ENCODE measurements around the gene EGFL6.

EGFL6 gene

DNA sequence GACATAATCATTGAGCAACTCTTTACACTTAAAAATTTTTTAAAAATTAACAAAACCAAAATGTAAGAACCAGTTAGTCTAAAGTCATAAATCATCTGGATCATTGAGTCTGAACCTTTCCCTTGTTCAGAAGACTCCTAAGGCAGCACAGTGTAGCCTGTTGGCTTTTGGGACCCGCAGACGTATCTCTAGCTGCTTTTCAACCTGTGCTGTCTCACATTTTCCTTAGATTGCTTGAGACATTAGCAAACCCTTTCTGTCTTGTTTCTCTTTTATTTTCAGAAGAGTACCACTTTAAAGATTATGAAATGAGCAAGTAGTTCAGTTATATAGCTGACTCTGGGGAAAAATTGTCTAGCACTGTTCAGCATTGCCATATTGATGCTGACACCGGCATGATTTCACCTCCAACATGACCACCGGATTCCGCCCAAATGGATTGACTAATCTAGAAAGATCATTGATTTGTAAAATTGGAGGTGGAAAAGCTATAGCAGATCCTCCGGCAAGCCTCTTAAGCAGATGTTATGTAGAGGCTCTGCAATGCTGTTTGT lies 92.4 kb downstream of the EGFL6 start:
- Histone ChIP-seq H3K27me3 (no peaks in the 10 kb centered on the region), H3K9me3 (no peaks in the 10 kb centered on the region), H3K36me3 (peaks cover 4% of the 10 kb centered on the region), H3K4me1 (ENCODE audit: control insufficient read depth in 1 of 2, insufficient read depth in 1 of 2, low read depth in 1 of 2, low read length in 1 of 2) (peaks cover 21 to 29% of the 10 kb centered on the region in 2 experiments), H3K4me3 (ENCODE audit: low read depth in 1 of 2, low read length in 1 of 2) (no peak overlapping the region), H3K27ac (no peak overlapping the region)
- TF ChIP-seq, protein P1, sequence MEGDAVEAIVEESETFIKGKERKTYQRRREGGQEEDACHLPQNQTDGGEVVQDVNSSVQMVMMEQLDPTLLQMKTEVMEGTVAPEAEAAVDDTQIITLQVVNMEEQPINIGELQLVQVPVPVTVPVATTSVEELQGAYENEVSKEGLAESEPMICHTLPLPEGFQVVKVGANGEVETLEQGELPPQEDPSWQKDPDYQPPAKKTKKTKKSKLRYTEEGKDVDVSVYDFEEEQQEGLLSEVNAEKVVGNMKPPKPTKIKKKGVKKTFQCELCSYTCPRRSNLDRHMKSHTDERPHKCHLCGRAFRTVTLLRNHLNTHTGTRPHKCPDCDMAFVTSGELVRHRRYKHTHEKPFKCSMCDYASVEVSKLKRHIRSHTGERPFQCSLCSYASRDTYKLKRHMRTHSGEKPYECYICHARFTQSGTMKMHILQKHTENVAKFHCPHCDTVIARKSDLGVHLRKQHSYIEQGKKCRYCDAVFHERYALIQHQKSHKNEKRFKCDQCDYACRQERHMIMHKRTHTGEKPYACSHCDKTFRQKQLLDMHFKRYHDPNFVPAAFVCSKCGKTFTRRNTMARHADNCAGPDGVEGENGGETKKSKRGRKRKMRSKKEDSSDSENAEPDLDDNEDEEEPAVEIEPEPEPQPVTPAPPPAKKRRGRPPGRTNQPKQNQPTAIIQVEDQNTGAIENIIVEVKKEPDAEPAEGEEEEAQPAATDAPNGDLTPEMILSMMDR (IDR thresholded peaks at IDR 0.05): no peak

DNA sequence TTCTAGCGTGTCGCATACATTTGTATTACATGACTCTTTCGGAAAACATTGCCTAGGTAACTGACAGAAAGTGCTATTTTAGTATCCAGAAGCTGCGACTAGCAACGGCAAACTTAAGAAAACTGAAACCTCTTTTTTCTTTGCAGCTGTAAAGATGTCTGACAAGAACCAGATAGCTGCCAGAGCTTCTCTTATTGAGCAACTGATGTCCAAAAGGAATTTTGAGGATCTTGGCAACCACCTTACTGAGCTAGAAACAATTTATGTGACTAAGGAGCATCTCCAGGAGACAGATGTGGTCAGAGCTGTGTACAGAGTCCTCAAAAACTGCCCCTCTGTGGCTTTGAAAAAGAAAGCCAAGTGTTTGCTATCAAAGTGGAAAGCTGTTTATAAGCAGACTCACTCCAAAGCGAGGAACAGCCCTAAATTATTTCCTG lies 93.0 kb downstream of the EGFL6 start:
- Histone ChIP-seq H3K27me3 (no peaks in the 10 kb centered on the region), H3K9me3 (no peaks in the 10 kb centered on the region), H3K36me3 (peaks cover 4% of the 10 kb centered on the region), H3K4me1 (ENCODE audit: control insufficient read depth in 1 of 2, insufficient read depth in 1 of 2, low read depth in 1 of 2, low read length in 1 of 2) (peaks cover 21 to 29% of the 10 kb centered on the region in 2 experiments), H3K4me3 (ENCODE audit: low read depth in 1 of 2, low read length in 1 of 2) (no peak overlapping the region), H3K27ac (no peak overlapping the region)
- TF ChIP-seq, protein P1 (IDR thresholded peaks at IDR 0.05): no peak

DNA sequence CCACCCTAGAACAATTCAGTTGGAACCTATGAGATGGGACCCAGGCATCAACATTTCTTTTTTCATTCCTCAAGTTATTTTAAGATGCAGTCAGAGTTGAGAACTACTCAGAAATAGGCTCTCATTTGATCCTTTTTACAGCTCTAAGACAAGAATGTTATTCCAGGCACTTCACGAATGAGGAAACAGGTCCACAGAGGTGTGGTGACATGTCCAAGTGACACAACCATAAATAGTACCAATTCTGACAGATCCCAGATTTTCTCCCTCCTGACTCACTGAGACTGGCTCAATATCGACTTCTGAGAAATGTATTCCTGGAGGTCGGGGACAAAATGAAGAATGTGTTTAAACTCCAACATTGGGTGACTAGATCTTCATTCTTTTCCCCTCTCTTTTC lies 94.6 kb downstream of the EGFL6 start:
- peaks cover 9 to 20% of the 10 kb centered on the region in 2 experiments for H3K4me1 ChIP-seq (ENCODE audit: control insufficient read depth in 1 of 2, insufficient read depth in 1 of 2, low read depth in 1 of 2, low read length in 1 of 2)
- no peak overlapping the region for H3K4me3 ChIP-seq (ENCODE audit: low read depth in 1 of 2, low read length in 1 of 2)
- TF ChIP-seq, protein P1 (IDR thresholded peaks at IDR 0.05): no peak
- H3K27me3 ChIP-seq: no peaks in the 10 kb centered on the region
- H3K27ac ChIP-seq: no peak overlapping the region
- H3K36me3 ChIP-seq: peaks cover 4% of the 10 kb centered on the region
- H3K9me3 ChIP-seq: no peaks in the 10 kb centered on the region

DNA sequence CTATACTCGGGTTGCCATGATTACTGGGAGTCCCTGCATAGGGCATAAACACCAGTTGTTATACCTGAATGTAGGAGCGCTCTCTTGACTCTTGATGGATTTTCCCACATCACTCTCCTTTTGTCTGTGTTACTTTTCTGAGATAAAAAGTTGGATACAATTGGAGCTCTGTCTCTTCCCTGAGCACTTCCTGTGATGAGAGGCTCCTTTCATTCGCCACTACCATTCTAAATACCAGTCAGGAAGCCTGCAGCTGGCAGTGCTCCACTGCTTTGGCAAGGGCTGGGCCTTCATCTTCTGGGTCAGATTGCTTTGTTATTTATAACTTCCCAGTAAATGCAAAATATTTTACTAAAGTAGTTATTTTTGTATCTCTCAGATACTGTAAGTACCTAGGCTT lies 97.4 kb downstream of the EGFL6 start:
- Histone ChIP-seq H3K36me3 (peaks cover 4% of the 10 kb centered on the region), H3K4me1 (ENCODE audit: control insufficient read depth in 1 of 2, insufficient read depth in 1 of 2, low read depth in 1 of 2, low read length in 1 of 2) (peaks cover 0 to 10% of the 10 kb centered on the region in 2 experiments), H3K9me3 (no peaks in the 10 kb centered on the region), H3K4me3 (ENCODE audit: low read depth in 1 of 2, low read length in 1 of 2) (no peak overlapping the region), H3K27me3 (no peaks in the 10 kb centered on the region), H3K27ac (no peak overlapping the region)
- TF ChIP-seq, protein P1 (IDR thresholded peaks at IDR 0.05): no peak

DNA sequence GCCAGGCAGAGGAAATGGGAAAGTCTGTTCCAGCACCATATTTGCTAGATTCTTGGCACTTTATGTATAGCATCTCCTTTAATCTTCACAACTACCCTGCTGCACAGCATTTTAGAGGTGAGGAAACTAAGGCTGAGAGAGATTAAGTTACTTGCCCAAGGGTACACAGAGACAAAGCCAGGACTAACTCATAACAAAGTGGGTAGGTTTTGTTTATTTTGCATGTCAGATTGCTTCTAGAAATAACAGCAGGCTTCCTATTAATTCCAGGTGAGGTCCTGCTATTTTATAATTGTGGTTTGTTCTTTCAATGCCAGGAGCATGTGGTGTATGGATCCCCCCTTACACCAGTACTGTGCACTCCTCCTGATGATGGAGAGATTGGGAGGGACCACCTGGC lies 98.5 kb downstream of the EGFL6 start:
- TF ChIP-seq, protein P1 (IDR thresholded peaks at IDR 0.05): no peak
- H3K4me1 ChIP-seq (ENCODE audit: control insufficient read depth in 1 of 2, insufficient read depth in 1 of 2, low read depth in 1 of 2, low read length in 1 of 2): peaks cover 0 to 10% of the 10 kb centered on the region in 2 experiments
- H3K9me3 ChIP-seq: no peaks in the 10 kb centered on the region
- H3K27ac ChIP-seq: no peak overlapping the region
- no peak overlapping the region for H3K4me3 ChIP-seq (ENCODE audit: low read depth in 1 of 2, low read length in 1 of 2)
- H3K36me3 ChIP-seq: peaks cover under 1% of the 10 kb centered on the region
- H3K27me3 ChIP-seq: no peaks in the 10 kb centered on the region

Data from neutrophil (primary cell).